Measurements from ENCODE around the gene COX8C. TPM values are rescaled to one million over a fixed set of nuclear protein-coding genes. Genes with fewer than 3 reads are reported as not detected.
"Not testable (repeated sequence)": the region's sequence is repeated elsewhere in the genome, so short reads cannot be mapped to it uniquely, and the experiment has no call there.

The COX8C gene
- polyA plus RNA-seq, 1 donor from 2014 or later: not detected

GRCh38 chr14:93347850-93348249 lies 868 bp downstream of the COX8C start:
- no peak for TF ChIP-seq EP300 (conservative IDR thresholded peaks at IDR 0.05; ENCODE audit: poor library complexity, severe bottlenecking)
- no peak for TF ChIP-seq POLR2AphosphoS5 (IDR thresholded peaks at IDR 0.05)
- TF ChIP-seq RAD21 (conservative IDR thresholded peaks at IDR 0.05): no peak
- TF ChIP-seq TAF1 (IDR thresholded peaks at IDR 0.05; ENCODE audit: low read depth): no peak
- no peak for TF ChIP-seq MXI1 (conservative IDR thresholded peaks at IDR 0.05; ENCODE audit: poor library complexity, severe bottlenecking)
- no peak for TF ChIP-seq SMC3 (conservative IDR thresholded peaks at IDR 0.05; ENCODE audit: poor library complexity)
- no peak for TF ChIP-seq EZH2 (IDR thresholded peaks at IDR 0.05; ENCODE audit: borderline replicate concordance, insufficient read depth, low read length, poor library complexity, severe bottlenecking)
- no peak for TF ChIP-seq REST (IDR thresholded peaks at IDR 0.05; ENCODE audit: borderline replicate concordance)
- TF ChIP-seq CTCF (IDR thresholded peaks at IDR 0.05; ENCODE audit: poor library complexity, severe bottlenecking): no peak
- no peak overlapping the region for H3K27ac ChIP-seq (ENCODE audit: low read length)
- no peaks in the 10 kb centered on the region for H3K36me3 ChIP-seq (ENCODE audit: insufficient read depth, low read length)
- H3K4me3 ChIP-seq (ENCODE audit: low read length): no peak overlapping the region
- H3F3A ChIP-seq (ENCODE audit: insufficient read depth, low read length, poor library complexity, severe bottlenecking): no peaks in the 10 kb centered on the region
- H3K9me2 ChIP-seq (ENCODE audit: insufficient read depth, low read length): no peaks in the 10 kb centered on the region
- no peak overlapping the region for H3K4me2 ChIP-seq (ENCODE audit: low read length)
- H2AFZ ChIP-seq (ENCODE audit: low read depth, low read length): no peak overlapping the region
- no peaks in the 10 kb centered on the region for H3K9me3 ChIP-seq (ENCODE audit: low read length)
- H4K20me1 ChIP-seq (ENCODE audit: insufficient read depth): no peaks in the 10 kb centered on the region
- no peaks in the 10 kb centered on the region for H3K79me2 ChIP-seq (replicated peaks; ENCODE audit: insufficient read depth, low read length)
- no peaks in the 10 kb centered on the region for H3K27me3 ChIP-seq (ENCODE audit: insufficient read depth, low read depth, low read length)
- no peak overlapping the region for H3K9ac ChIP-seq (ENCODE audit: low read length)

DNA sequence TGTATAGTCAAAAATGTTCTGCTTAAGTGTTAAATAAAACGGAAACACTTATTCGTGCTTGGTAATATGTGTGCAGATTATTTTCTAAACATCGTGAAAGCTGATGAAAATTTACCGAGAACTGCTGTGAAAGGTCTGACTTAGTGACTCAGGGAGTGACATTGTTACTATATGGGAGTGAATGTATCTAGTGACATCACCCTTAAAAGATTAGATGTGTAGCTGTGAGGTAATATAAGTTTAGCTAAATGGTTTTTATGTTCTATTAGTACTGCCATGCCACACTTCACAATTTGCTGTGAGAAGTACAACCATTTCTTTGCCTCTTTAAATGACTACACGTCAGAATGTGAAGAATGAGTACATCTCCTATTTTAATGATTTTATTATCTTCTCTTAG lies 1.3 kb downstream of the COX8C start:
- H3K9me3 ChIP-seq (ENCODE audit: low read length): no peaks in the 10 kb centered on the region
- H3K27ac ChIP-seq (ENCODE audit: low read length): no peak overlapping the region
- TF ChIP-seq RAD21 (conservative IDR thresholded peaks at IDR 0.05): no peak
- no peak for TF ChIP-seq POLR2AphosphoS5 (IDR thresholded peaks at IDR 0.05)
- no peak for TF ChIP-seq TAF1 (IDR thresholded peaks at IDR 0.05; ENCODE audit: low read depth)
- TF ChIP-seq EP300 (conservative IDR thresholded peaks at IDR 0.05; ENCODE audit: poor library complexity, severe bottlenecking): no peak
- TF ChIP-seq MXI1 (conservative IDR thresholded peaks at IDR 0.05; ENCODE audit: poor library complexity, severe bottlenecking): no peak
- TF ChIP-seq REST (IDR thresholded peaks at IDR 0.05; ENCODE audit: borderline replicate concordance): no peak
- no peak for TF ChIP-seq EZH2 (IDR thresholded peaks at IDR 0.05; ENCODE audit: borderline replicate concordance, insufficient read depth, low read length, poor library complexity, severe bottlenecking)
- TF ChIP-seq CTCF (IDR thresholded peaks at IDR 0.05; ENCODE audit: poor library complexity, severe bottlenecking): no peak
- TF ChIP-seq SMC3 (conservative IDR thresholded peaks at IDR 0.05; ENCODE audit: poor library complexity): no peak
- H3K4me2 ChIP-seq (ENCODE audit: low read length): no peak overlapping the region
- no peak overlapping the region for H3K9ac ChIP-seq (ENCODE audit: low read length)
- H3K27me3 ChIP-seq (ENCODE audit: insufficient read depth, low read depth, low read length): no peaks in the 10 kb centered on the region
- H3K9me2 ChIP-seq (ENCODE audit: insufficient read depth, low read length): no peaks in the 10 kb centered on the region
- no peaks in the 10 kb centered on the region for H3K79me2 ChIP-seq (replicated peaks; ENCODE audit: insufficient read depth, low read length)
- H2AFZ ChIP-seq (ENCODE audit: low read depth, low read length): no peak overlapping the region
- no peak overlapping the region for H3K4me3 ChIP-seq (ENCODE audit: low read length)
- H3K36me3 ChIP-seq (ENCODE audit: insufficient read depth, low read length): no peaks in the 10 kb centered on the region
- no peaks in the 10 kb centered on the region for H4K20me1 ChIP-seq (ENCODE audit: insufficient read depth)
- no peaks in the 10 kb centered on the region for H3F3A ChIP-seq (ENCODE audit: insufficient read depth, low read length, poor library complexity, severe bottlenecking)

DNA sequence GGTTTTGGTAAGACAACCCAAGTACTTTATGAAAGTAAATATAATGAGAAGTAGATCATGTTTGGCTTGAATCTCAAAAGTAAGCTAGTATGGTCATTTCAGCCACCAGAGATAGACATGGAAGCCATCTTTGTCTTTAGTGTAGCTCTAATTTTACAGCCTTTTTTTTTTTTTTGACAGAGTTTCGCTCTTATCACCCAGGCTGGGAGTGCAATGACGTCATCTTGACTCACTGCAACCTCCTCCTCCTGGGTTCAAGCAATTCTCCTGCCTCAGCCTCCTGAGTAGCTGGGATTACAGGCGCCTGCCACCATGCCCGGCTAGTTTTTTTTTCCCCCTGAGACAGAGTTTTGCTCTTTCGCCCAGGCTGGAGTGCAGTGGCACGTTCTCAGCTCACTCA lies 7.9 kb downstream of the COX8C start:
- not testable (repeated sequence) for H3K4me2 ChIP-seq (ENCODE audit: low read length); H3K27ac ChIP-seq (ENCODE audit: low read length); H3F3A ChIP-seq (ENCODE audit: insufficient read depth, low read length, poor library complexity, severe bottlenecking); H2AFZ ChIP-seq (ENCODE audit: low read depth, low read length); H3K4me3 ChIP-seq (ENCODE audit: low read length); H3K79me2 ChIP-seq (replicated peaks; ENCODE audit: insufficient read depth, low read length); H3K27me3 ChIP-seq (ENCODE audit: insufficient read depth, low read depth, low read length); H4K20me1 ChIP-seq (ENCODE audit: insufficient read depth); H3K9ac ChIP-seq (ENCODE audit: low read length); H3K9me2 ChIP-seq (ENCODE audit: insufficient read depth, low read length); H3K9me3 ChIP-seq (ENCODE audit: low read length); H3K36me3 ChIP-seq (ENCODE audit: insufficient read depth, low read length)
